GM10847 (cell line): Measurements from ENCODE around the gene CDKAL1.

ENCODE experiments used
- POLR2A ChIP-seq: IDR thresholded peaks from 2 replicates; pipeline ENCODE4 v1.6.1; 2011; ENCODE audit not compliant: insufficient read length; ENCODE audit errors: extremely low read depth

CDKAL1 gene

GRCh38 chr6:20806669-20807068, 272.4 kb downstream of the CDKAL1 start:
- TF ChIP-seq POLR2A: no peak

DNA sequence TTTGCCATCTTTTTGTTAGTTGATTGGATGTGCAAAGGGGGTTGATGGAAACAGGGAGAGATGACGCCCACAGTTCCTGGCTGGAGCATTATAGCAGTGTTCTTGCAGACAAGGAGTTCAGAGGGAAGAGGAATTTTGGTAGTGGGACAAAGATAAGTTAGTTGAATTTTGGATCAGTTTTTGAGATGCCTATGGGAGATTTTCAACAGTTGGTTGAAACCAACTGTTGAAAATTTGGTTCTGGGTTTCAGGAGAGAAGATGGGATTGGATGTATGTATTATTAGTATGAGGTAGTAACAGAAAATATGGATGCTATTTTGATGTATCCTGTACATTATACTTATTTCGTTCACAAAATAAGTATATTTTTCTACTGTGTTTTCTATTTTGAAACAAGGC, 274.2 kb downstream of the CDKAL1 start:
- TF ChIP-seq POLR2A: no peak

GRCh38 chr6:20808924-20809323, 274.7 kb downstream of the CDKAL1 start:
- no peak for TF ChIP-seq POLR2A

DNA sequence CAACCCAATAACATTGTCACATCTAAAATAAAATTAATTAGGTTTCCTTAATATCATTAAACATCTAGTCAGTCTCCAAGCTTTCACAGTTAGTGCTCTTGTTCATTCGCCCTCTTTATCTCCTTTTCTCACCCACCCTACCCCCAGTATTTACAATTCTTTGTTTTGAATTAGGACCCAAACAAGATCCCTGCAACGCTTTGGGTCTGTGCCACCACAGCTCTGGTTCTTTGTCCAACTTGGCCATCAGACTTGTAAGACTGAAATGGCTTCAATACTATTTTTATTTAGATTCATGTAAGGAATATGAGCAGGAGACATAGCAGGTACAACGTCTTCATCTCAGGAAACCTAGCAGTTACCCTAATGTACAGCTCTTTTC, 276.5 kb downstream of the CDKAL1 start:
- TF ChIP-seq POLR2A: no peak

- no peak for TF ChIP-seq POLR2A
These were observed 277.0 kb downstream of the CDKAL1 start for GRCh38 chr6:20811109-20811761.

DNA sequence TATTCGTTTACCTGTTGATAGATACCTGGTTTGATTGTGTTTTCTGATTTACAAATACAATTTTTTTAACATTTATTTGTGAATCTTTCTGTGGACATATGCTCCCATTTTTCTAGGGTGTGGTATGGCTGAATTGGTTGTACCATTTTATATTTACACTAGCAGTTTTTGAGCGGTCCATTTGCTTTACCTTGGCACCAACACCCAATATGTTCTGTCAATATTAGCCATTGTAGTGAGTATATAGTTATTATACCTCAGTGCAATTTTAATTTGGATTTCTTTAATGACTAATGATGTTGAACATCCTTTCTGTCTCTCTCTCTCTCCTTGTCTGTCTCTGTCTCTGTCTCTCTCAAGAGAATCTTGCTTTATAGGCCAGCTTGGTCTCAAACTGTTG, 278.5 kb downstream of the CDKAL1 start:
- TF ChIP-seq POLR2A: no peak

- TF ChIP-seq POLR2A: no peak
These were observed 280.2 kb downstream of the CDKAL1 start for GRCh38 chr6:20814494-20814893.

GRCh38 chr6:20816126-20816525, 281.9 kb downstream of the CDKAL1 start:
- no peak for TF ChIP-seq POLR2A

DNA sequence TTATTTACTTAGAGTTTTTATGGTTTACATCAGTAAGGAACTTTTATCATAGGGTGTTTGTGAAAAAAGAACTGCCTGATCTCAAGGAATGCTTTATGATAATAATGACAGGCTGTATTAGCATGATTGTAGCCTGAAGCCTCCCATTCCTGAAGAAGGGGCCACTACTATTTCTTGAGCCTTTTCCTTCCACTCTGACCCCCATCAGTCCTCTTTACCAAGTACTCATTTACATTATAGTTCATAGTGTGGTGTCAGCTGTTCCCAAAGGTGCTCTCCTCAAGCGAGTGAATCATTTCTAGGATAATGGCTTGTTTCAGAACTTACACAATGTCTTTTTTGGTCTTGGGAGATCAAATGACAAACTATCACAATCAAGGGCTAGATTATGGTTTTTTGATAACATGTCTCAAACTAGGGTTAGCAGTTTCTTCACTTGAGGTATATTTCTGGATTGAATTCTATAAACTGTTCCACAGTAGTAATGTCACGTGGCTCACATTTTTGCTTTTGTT, 283.6 kb downstream of the CDKAL1 start:
- TF ChIP-seq POLR2A: no peak

DNA sequence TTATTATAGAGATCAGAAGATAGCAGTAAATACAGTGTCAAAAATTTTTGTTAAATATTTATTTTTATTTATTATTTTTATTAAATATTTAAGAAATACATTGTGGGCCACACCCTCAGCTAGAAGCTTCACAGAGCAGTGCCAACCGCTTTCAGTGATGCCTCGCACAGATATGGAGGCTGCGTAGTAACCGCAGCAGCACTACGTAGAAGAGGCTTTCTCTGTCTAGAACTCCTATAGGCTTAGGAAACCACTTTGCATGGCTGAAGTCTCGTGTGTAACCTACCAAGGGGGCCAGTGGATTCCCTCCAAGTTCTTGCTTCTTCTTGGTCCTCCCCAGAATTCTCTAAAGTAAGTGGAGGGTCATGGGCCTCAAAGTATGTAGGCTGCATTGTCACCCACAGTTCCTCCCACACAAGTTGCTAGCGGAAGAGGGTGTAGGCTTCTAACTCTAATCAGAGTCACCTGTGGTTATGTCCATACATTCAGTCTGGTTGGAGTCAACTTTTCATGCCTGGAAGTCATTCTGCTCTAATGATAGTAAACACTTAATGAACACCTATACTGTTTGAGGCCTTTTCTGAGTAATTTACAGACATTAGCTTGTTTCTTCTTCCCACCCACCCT, 285.6 kb downstream of the CDKAL1 start:
- no peak for TF ChIP-seq POLR2A

- no peak for TF ChIP-seq POLR2A
These were observed 292.1 kb downstream of the CDKAL1 start for GRCh38 chr6:20826378-20826777.

- TF ChIP-seq POLR2A: no peak
These were observed 293.5 kb downstream of the CDKAL1 start for GRCh38 chr6:20827798-20828197.

- no peak for TF ChIP-seq POLR2A
These were observed 296.3 kb downstream of the CDKAL1 start for GRCh38 chr6:20830576-20830975.

- no peak for TF ChIP-seq POLR2A
These were observed 299.7 kb downstream of the CDKAL1 start for GRCh38 chr6:20833881-20834515.

DNA sequence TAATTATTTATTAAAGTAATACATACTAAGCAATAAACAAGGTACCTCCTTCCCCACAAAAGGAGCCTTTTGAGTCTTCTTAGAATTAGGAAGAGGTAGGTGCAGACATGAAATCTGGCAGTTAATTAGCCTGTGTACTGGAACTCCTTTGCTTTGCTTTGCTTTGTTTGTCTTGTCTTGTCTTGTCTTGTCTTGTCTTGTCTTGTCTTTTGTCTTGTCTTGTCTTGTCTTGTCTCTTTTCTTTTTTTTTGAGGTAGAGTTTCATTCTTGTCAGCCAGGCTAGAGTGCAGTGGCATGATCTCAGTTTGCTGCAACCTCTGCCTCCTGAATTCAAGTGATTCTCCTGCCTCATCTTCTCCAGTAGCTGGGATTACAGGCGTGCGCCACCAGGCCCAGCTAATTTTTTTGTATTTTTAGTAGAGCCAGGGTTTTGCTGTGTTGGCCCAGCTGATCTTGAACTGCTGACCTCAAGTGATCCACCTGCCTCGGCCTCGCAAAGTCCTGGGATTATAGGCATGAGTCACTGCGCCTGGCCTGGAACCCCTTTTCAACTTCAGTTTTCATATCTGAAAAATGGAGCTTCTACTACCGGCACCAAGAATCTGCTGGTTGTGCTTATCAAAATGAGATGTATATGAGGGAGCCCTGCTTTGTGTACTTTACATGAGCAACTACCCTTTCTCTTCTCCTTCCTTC, 301.2 kb downstream of the CDKAL1 start:
- TF ChIP-seq POLR2A: no peak

GRCh38 chr6:20837189-20837588, 302.9 kb downstream of the CDKAL1 start:
- TF ChIP-seq POLR2A: no peak

- TF ChIP-seq POLR2A: no peak
These were observed 303.9 kb downstream of the CDKAL1 start for GRCh38 chr6:20838113-20838512.
